GM20000 (cell line): ENCODE results near the gene VAT1L.

Experiments used
- DNase-seq: peaks from one replicate; pipeline ENCODE4 v3.0.0; 2012; ENCODE audit warnings: low spot score
- TF ChIP-seq, protein P1 (sequence below): IDR thresholded peaks from 2 replicates; pipeline ENCODE4 v1.5.1; 2012; ENCODE audit warnings: mild to moderate bottlenecking, control low read depth; ENCODE audit errors: extremely low read depth, missing control alignments

Gene VAT1L

DNA sequence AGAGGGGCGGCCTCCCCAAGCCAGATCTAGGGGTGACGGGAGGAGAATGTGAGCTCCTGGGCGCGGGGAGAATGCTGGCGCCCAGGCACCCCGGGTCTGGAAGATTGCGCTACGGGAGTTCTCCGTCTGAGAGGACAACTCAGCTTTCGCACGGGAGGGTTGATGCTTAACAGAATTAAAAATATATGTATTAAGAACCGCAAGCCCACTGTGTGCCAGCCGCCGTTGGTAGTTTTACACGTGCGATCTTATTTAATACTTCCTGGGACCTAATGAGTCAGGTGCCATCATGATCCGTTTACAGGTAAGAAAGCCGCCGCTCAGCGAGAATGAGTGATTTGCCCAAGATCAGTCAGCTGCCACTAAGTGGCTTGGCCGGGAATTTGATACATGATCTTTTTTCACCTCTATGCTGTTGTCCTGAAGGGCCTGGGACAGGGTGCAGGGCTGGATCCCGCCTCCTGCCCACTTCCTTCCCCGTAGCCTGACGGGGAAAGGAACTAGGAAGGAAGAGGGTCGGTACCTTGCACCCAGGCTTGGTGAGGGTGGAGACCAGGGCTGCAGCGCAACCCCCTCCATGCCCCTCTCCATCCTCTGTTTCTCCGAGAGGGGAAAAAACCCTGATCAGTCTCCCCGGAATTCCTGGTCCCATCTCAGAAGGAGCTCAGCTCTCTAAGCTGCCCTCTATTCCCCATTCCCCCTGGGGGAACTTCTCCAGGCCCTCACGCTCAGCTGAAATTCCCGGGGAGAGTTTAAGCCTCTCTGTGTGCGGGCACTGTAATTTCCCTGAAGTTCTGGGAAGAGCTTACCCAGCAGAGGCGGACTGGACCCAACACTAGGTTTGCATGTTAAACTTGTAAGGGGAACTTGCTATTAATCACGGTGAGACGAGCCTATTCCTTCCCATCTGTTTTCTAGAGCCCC lies 983 bp downstream of the VAT1L start:
- TF ChIP-seq, protein P1, sequence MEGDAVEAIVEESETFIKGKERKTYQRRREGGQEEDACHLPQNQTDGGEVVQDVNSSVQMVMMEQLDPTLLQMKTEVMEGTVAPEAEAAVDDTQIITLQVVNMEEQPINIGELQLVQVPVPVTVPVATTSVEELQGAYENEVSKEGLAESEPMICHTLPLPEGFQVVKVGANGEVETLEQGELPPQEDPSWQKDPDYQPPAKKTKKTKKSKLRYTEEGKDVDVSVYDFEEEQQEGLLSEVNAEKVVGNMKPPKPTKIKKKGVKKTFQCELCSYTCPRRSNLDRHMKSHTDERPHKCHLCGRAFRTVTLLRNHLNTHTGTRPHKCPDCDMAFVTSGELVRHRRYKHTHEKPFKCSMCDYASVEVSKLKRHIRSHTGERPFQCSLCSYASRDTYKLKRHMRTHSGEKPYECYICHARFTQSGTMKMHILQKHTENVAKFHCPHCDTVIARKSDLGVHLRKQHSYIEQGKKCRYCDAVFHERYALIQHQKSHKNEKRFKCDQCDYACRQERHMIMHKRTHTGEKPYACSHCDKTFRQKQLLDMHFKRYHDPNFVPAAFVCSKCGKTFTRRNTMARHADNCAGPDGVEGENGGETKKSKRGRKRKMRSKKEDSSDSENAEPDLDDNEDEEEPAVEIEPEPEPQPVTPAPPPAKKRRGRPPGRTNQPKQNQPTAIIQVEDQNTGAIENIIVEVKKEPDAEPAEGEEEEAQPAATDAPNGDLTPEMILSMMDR = no peak
- no peak for DNase-seq

DNA sequence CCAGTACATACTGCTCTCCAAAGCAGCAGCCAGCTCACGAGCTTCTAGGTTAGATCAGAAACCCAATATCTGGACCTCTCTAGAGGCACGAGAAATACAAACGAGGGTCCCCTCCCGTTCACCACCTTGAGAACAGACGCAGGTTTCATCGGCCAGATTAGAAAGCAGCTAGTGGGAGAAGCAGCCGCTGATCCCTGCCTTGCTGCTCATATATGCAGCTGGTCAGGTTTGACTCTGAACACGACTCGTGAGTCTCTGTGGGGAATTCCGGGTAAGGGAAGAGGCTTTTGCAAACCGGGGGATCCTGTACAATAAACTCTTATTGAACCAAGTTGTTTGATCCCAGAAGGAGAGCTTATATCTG lies 1.6 kb downstream of the VAT1L start:
- TF ChIP-seq, protein P1 = no peak
- no peak for DNase-seq

DNA sequence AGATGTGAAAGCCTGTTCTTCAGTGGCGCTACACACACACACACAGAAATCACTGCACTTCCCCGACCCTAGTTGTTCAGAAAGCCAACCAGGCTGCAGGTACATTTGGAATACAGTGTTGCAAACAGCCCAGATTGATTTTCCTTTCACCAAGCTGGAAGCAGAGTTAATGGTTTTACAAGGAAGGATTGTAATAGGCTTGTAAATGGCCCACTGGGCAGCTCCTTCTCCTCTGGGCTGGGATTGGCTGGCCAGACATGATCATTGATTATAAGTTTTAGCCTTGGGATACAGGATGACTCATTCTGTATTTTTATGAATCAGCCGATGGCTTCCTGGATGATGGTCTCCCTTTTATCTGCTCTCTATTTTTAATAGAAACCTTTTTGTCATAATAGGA lies 2.5 kb downstream of the VAT1L start:
- TF ChIP-seq, protein P1 = no peak
- DNase-seq = no peak

DNA sequence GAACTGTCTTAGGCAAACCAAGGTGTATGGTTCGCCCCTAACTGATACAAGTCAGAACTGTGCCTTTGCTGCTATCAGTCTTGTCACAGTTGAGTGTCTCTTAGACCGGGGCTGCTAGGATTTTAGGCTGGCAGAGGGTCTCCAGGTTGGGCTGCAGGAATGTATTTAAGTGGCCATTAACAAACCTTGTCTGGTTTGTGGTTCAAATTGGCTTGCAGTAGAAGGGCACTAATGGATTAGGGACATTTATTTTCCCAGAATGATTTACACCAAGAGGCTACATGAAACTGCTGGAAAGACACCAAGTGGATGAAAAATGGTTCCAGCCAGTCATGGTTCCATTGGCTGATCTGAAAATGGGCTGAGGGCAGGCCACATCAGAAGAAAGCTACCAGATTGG lies 5.1 kb downstream of the VAT1L start:
- TF ChIP-seq, protein P1 = no peak
- DNase-seq = no peak

DNA sequence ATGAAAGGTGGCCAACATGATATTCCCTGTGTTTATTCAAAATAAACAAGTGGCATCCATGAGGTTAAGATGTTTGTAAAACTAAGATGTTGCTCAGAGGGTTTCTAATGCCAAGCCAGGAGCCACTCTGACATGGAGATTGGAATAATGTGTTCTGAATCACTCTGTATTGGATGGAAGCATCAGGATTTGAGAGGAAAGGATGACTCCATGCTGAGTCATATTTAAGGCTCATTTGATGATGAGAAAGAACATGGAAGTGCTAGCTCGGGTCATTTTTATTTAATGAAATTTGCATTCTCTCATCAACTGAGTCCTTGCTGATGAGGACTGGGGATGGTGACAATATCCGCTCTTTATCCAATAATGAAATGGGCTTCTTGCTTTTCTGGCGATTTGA lies 6.2 kb downstream of the VAT1L start:
- TF ChIP-seq, protein P1 = no peak
- DNase-seq = no peak

DNA sequence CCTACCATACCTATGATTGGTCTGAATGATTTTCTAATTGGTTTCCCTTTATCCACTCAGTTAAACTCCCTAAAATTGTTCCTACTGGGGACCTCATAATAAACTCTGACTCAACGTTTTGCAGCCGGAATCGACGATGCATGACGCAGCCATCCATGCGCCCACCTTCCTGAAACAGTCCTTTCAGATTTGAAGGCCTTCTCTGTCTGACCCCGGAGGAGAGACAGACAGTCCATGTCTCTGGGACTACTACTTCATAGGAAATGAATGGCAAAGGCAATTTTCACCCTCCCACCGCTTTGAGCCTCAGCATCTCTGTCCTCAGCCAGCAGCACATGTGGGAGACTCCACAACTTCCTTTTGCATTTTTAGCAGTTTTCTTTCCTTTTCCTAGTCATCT lies 13.5 kb downstream of the VAT1L start:
- DNase-seq = no peak
- TF ChIP-seq, protein P1 = no peak

DNA sequence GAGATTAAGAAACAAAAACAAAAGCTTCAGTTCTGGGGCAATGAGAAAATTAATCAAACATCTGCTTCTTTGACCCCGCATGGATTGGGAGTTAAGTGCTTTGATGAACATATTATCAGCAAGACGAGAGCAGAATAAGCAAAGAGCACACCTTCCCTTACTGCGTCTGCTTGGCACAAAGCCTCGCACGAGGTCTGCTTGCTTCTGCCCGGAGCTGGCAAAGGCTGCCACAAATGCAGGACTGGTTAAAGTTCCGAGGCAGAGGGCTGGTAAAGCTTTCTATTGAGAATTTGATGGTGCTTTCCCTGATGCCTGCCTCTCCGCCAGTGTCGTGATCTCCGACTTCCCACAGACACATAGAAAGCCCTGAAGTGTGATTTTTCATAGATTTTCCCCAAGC lies 17.0 kb downstream of the VAT1L start:
- DNase-seq = no peak
- TF ChIP-seq, protein P1 = no peak
